Kidney tubule cell (primary cell): ENCODE measurements around the gene ZFAND3.
"Not testable (repeated sequence)": the region's sequence is repeated elsewhere in the genome, so short reads cannot be mapped to it uniquely, and the experiment has no call there.

Source experiments
- DNase-seq: peaks from one replicate; pipeline ENCODE4 v3.0.0-alpha.2; 2018; ENCODE audit warnings: low spot score

The ZFAND3 gene

GRCh38 chr6:37972994-37973757, 153.6 kb downstream of the ZFAND3 start:
- DNase-seq = no peak

GRCh38 chr6:37974381-37974780, 154.9 kb downstream of the ZFAND3 start:
- DNase-seq = no peak

GRCh38 chr6:37974943-37975342, 155.4 kb downstream of the ZFAND3 start:
- no peak for DNase-seq

GRCh38 chr6:37977715-37978114, 158.2 kb downstream of the ZFAND3 start:
- no peak for DNase-seq

- DNase-seq = no peak
Measured at GRCh38 chr6:37979392-37980221, 160.1 kb downstream of the ZFAND3 start.

GRCh38 chr6:37980222-37980595, 160.7 kb downstream of the ZFAND3 start:
- no peak for DNase-seq

GRCh38 chr6:37981626-37982025, 162.1 kb downstream of the ZFAND3 start:
- DNase-seq = no peak

- no peak for DNase-seq
Measured at GRCh38 chr6:37982317-37982716, 162.8 kb downstream of the ZFAND3 start.

- no peak for DNase-seq
Measured at GRCh38 chr6:37983720-37984501, 164.4 kb downstream of the ZFAND3 start.

- no peak for DNase-seq
Measured at GRCh38 chr6:37984578-37984977, 165.1 kb downstream of the ZFAND3 start.

- no peak for DNase-seq
Measured at GRCh38 chr6:37985355-37985754, 165.8 kb downstream of the ZFAND3 start.

GRCh38 chr6:37987018-37987417, 167.5 kb downstream of the ZFAND3 start:
- DNase-seq = no peak

- DNase-seq = no peak
Measured at GRCh38 chr6:37987559-37987958, 168.0 kb downstream of the ZFAND3 start.

GRCh38 chr6:37988127-37988526, 168.6 kb downstream of the ZFAND3 start:
- no peak for DNase-seq

GRCh38 chr6:37988696-37989095, 169.2 kb downstream of the ZFAND3 start:
- DNase-seq = peak; percentile 13

- DNase-seq = peak; percentile 78
Measured at GRCh38 chr6:37990762-37991525, 171.4 kb downstream of the ZFAND3 start.

GRCh38 chr6:37992749-37993148, 173.2 kb downstream of the ZFAND3 start:
- no peak for DNase-seq

GRCh38 chr6:37993194-37993593, 173.7 kb downstream of the ZFAND3 start:
- not testable (repeated sequence) for DNase-seq

GRCh38 chr6:37993596-37993995, 174.1 kb downstream of the ZFAND3 start:
- DNase-seq = no peak

- DNase-seq = peak; percentile 15
Measured at GRCh38 chr6:37994223-37994622, 174.7 kb downstream of the ZFAND3 start.

- DNase-seq = no peak
Measured at GRCh38 chr6:37998366-37998765, 178.8 kb downstream of the ZFAND3 start.

GRCh38 chr6:38001386-38001785, 181.9 kb downstream of the ZFAND3 start:
- no peak for DNase-seq
